Stimulated activated CD4-positive, alpha-beta T cell treated with anti-CD3 and anti-CD28 coated beads, Interleukin-1b, Interleukin-23, amount 100 ng/mL, for 4 hours (primary cell): ENCODE results near the gene P3H3.

Source experiments
- DNase-seq, 2 donors: peaks; one replicate each; pipeline ENCODE4 v3.0.0-alpha.2; 2020; ENCODE audit warnings: low read depth in 2 of 2

P3H3 gene

DNA sequence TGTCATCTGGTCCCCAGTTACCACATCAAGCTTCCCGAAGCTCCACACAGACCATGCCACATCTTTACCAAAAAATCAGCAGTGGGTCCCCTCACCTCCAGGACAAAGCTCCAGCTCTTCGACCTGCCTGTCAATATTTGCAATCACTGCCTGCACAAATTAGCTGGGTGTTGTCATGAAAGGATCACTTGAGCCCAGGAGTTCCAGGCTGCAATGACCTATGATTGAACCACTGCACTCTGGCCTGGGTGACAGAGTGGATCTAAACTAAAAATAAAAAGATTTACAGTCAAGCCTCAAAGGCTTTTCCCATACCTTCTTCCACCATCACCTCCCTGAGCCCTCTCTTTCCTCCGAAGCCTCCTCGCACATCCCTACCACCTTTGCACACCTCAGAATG lies 31.6 kb upstream of the P3H3 start:
- DNase-seq = no peak

DNA sequence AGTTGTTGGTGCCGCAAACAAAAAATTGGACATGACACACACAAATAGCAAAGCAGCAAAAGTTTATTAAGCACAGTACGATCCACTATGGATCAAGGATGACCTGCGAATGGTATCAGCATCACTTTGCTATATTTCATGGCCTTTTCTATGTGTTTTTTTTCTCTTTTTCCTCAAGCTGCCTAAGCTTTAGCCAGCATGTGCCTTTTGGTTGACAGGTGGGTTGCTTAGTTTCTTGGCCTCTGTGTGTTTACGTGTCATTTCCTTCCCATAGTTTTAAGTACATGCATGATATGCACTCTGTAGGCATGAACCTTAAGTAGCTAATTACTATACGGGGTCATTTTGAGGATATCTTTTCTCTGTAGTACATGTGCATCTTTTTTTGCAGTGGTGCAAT lies 29.1 kb upstream of the P3H3 start:
- no peak for DNase-seq

DNA sequence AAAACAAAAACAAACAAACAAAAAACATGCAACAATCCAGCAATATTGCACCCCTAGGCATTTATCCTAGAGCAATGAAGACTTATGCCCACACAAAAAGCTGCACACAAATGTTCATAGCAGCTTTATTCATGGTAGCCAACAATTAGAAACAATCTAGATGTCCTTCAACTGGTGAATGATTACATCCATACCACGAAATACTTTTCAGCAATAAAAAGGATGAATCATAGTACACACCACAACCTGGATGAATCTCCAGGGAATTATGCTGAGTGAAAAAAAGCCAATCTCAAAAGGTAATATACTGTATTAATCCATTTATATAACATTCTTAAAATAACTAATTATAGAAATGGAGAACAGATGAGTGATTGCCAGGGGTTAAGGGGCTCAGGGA lies 21.0 kb upstream of the P3H3 start:
- no peak for DNase-seq

DNA sequence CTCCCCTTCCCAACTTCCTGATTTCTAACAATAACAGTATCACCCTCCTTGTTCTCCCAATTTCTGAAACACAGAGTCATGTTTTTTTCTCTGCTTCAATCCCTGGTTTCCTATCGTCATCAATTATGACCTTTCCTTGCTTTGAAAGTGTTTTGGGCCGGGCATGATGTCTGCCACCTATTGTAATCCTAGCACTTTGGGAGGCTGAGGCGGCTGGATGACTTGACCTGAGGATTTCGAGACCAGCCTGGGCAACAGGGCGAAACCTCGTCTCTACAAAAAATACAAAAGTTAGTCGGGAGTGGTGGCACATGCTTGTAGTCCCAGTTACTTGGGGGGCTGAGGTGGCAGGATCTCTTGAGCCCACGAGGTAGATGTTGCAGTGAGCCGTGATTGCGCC lies 19.2 kb upstream of the P3H3 start:
- DNase-seq = no peak

DNA sequence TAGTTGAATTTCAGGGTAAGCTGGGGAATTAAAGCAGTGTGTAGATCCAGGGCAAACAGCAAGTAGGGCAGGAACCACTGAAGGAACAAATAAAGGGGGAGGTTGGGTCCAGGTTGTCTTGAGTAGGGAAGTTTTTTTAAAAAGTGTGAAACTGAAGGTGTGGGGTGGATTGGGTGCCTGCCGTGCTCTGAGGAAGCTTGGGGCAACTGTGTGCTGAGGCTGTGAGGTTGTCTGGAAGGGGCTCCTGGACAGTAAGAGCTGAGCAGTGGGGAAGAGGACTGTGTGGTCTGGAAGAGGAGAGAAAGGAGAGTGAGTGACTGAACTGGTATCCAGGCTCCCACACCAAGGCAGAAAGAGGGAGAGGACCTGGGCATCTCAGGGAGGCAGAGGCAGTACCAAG lies 17.4 kb upstream of the P3H3 start:
- no peak for DNase-seq

DNA sequence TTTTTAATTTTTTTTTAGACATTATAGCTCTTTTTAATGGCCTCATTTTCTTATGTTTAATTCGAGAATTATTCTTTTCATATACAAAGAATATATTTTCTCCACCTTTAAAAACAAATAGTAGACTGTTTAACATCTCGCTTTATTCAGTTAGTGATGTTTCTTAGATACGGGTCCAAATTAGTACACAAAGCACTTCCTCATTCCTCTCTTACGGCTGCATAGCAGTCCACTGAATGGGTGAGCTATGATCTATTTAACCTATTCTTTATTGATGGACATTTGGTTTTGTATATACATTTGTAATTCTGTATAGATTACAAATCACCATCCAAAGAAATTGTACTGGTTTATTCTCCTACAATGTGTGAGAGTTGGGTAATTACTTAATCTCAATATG lies 14.8 kb upstream of the P3H3 start:
- no peak for DNase-seq

DNA sequence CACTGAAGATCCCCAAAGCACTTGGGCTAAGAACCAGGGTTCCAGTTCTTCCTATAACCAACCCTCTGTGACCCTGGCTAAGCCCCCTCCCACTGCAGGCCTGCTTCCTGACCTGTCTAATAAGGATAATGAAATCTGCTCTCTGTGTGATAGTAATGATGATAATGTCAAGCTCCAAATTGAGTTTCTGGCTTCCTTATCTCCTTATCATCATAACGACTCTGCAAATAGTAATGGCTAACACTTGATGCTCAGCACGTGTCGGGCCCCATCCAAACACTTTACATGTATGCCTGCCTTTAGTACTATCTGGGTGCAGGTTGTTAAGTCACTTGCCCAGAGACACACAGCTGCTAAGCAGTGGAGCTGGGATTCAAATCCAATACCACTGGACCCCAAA lies 11.6 kb upstream of the P3H3 start:
- no peak for DNase-seq

DNA sequence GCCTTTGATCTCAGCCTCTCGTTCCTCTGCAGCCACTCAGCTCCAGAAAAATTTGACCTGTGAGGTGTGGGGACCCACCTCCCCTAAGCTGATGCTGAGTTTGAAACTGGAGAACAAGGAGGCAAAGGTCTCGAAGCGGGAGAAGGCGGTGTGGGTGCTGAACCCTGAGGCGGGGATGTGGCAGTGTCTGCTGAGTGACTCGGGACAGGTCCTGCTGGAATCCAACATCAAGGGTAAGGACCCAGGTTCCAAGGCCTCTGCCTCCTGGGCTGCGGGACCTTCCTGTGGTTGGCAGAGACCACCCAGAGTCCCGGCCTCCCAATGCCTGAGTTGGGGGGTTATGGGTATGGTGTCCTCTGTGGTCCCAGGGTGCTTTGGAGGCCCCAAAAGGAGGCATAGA lies 11.1 kb upstream of the P3H3 start:
- no peak for DNase-seq

DNA sequence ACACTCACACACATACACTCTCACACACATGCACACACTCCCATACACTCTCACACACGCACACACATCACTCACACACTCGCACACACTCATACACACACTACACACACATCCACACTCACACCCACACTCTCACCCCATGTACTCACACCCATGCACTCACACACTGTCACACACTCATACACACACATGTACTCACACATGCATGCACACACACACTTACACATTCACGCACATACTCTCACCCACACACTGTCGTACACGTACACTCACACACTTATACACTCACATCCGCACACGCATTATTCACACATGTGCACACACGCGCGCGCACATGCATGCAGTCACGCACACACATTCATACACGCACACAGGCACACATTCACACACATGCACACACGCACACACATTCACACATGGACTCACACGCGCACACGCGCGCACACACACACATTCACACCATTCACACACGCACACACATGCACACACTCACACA lies 10.5 kb upstream of the P3H3 start:
- no peak for DNase-seq

DNA sequence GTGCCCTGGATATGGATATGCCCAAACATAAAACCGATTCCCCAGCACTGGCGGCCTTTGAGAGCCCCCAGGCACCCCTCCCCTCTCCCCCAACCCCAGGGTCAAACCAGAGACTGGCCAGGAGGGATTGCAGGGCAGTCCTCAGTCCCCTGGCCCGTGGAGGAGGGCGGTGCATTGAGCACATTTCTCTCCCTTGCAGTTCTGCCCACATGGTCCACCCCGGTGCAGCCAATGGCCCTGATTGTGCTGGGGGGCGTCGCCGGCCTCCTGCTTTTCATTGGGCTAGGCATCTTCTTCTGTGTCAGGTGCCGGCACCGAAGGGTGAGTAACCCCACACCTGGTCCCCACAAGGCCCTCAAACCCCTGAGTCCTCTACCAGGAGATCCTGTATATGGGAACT lies 10.0 kb upstream of the P3H3 start:
- no peak for DNase-seq

DNA sequence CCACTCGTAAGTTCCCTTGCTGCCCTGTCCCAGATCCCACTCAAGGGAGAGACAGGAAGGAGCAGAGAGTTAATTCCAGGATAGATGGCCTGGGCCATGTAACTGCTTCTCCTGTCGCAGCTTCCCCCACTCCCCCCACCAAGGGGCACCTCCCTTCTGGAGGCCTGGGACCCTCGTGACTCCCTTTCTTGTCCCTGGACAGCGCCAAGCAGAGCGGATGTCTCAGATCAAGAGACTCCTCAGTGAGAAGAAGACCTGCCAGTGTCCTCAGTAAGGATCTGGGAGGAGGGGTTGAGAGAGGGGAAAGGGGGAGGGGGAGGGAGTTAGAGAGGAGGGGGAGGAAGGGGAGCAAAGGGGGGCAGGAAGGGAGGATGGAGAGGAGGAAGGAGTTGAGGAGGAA lies 9.6 kb upstream of the P3H3 start:
- no peak for DNase-seq

DNA sequence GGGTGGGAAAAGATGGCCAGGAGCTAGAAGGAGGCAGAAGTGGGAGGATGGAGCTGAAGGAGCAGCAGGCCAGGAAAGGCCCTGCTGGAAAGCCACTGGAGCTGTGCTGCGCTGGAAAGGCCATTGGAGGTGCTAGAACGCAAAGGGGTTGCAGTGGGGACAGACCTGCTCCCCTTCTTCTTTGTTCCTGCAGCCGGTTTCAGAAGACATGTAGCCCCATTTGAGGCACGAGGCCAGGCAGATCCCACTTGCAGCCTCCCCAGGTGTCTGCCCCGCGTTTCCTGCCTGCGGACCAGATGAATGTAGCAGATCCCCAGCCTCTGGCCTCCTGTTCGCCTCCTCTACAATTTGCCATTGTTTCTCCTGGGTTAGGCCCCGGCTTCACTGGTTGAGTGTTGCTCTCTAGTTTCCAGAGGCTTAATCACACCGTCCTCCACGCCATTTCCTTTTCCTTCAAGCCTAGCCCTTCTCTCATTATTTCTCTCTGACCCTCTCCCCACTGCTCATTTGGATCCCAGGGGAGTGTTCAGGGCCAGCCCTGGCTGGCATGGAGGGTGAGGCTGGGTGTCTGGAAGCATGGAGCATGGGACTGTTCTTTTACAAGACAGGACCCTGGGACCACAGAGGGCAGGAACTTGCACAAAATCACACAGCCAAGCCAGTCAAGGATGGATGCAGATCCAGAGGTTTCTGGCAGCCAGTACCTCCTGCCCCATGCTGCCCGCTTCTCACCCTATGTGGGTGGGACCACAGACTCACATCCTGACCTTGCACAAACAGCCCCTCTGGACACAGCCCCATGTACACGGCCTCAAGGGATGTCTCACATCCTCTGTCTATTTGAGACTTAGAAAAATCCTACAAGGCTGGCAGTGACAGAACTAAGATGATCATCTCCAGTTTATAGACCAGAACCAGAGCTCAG lies 8.8 kb upstream of the P3H3 start:
- DNase-seq = no peak

DNA sequence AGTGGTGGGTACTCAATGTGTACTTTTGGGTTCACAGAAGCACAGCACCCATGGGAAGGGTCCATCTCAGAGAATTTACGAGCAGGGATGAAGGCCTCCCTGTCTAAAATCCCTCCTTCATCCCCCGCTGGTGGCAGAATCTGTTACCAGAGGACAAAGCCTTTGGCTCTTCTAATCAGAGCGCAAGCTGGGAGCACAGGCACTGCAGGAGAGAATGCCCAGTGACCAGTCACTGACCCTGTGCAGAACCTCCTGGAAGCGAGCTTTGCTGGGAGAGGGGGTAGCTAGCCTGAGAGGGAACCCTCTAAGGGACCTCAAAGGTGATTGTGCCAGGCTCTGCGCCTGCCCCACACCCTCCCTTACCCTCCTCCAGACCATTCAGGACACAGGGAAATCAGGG lies 8.0 kb upstream of the P3H3 start:
- DNase-seq = no peak

DNA sequence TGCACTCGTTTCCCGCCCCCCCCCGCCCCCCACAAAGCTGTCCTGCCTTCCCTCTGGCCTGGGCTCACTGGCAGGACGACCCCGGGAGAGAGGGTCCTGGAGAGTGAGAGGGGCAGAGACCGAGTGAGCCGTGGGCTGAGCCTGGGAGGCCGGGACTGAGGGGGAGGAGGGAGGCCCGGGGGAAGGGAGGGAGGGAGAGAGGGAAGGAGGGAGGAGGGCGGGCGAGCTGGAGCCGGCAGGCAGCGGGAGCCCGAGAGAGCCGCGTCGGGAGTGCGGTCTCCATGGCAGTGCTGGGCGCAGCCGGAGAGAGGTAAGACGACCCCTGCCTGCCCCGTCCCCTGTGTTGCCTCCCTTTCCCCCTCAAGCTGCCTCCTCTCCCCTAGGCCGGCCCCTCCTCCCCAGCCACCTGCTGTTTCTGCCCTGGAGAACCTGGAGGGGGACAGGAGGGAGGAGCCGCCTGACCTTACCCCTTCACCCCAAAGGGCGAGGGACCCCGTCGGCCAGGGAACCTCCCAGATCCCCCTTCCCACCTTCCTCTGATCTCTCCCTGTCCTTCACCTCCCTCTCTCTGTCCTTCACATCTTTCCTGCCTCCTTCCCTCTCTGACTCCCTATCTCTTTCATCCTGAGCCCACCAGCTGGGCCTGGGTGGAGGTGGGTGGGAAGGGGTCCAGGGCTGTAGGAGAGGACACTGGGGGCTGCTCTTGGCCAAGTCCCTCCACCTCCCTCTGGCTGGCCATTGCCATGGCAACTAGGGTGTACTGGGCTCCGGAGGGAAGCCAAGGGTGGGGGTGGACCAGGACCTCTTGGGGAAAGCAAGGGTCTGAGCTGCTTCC lies 6.4 kb upstream of the P3H3 start, which contains the start of gene GPR162:
TSS of gene GPR162 (plus strand) at position 231 of the 835 bp plus-strand sequence. CDS start 2,078 bp downstream, outside the sequence.
- no peak for DNase-seq

DNA sequence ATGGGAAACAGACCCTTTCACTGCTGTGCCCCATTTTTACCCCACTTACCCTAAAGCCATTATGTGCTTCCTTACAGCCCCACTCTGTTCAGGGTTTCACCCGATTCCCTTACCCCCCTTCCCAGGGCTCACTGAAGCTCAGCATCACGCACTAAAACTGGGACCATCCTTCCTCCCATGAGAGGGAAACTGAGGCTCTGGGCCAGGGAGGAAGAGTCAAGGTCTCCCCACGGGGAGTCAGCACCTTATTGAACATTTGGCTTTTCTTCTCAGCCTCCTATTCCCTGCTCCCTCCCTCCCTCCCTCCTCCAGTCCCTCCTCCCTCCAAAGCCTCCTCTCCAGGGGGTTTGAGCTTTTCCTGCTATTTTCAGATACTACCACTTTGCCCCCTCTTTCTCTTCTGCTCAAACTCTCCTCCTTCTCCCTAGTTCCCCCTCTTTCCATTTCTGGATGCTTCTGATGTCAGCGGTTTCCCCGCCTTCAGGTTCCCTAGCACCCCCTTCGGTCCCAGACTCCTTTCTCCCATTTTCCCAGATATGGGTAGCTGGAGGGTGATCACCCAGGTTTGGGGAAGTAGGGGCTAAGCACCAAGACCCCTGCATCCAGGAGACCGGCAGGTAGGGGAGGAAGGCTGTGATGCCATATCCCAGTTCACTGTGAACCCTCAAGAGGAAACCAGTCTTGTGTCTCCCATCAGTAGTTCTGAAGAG lies 5.6 kb upstream of the P3H3 start:
- DNase-seq = no peak

DNA sequence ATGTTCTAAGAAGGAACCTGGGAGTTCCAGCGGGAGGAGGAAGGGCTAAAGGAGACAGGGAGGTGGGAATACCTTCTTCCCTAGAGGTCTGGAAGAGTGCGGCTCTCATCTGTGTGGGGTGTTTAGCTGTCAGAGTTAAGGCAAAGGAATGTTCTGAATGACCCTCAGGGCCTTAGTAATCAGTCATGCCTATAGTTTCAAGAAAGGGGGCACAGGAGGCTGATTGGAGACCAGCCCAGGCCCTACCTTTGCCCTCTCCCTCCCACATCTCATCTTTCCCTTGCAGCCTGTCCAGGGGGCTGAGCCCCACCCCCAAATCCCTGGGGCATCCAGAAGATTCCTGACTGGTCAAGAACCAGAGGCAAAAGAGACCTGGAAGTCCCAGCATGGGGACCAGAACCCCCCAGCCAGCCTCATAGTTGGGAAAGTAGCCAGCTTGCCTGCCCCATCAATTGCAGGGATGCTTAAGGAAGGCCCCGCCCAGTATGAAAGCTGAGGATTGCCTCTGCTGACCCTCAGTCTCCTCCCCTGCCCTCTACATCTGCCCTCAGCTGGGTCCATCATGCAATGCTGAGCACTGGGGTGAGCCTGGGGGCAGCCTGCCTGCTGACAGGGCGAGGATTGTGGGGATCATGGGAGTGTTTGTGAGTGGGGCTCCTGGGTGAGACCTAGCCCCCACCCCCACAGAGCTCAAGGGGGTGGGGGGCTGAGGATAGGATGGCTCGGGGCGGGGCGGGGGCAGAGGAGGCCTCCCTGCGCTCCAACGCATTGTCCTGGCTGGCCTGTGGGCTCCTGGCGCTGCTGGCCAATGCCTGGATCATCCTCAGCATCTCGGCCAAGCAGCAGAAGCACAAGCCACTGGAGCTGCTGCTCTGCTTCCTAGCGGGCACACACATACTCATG lies 4.8 kb upstream of the P3H3 start:
- DNase-seq = no peak

DNA sequence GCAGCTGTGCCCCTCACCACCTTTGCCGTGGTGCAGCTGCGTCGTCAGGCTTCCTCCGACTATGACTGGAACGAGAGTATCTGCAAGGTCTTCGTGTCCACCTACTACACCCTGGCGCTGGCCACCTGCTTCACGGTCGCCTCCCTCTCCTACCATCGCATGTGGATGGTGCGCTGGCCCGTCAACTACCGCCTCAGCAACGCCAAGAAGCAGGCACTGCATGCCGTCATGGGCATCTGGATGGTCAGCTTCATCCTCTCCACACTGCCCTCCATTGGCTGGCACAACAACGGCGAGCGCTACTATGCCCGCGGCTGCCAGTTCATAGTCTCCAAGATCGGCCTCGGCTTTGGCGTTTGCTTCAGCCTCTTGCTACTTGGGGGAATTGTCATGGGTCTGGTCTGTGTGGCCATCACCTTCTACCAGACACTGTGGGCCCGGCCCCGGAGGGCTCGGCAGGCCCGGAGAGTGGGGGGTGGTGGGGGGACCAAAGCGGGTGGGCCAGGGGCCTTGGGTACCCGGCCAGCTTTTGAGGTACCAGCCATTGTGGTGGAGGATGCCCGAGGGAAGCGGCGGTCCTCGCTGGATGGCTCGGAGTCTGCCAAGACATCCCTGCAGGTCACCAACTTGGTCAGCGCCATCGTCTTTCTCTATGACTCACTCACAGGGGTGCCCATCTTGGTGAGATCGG lies 4.0 kb upstream of the P3H3 start:
- no peak for DNase-seq

DNA sequence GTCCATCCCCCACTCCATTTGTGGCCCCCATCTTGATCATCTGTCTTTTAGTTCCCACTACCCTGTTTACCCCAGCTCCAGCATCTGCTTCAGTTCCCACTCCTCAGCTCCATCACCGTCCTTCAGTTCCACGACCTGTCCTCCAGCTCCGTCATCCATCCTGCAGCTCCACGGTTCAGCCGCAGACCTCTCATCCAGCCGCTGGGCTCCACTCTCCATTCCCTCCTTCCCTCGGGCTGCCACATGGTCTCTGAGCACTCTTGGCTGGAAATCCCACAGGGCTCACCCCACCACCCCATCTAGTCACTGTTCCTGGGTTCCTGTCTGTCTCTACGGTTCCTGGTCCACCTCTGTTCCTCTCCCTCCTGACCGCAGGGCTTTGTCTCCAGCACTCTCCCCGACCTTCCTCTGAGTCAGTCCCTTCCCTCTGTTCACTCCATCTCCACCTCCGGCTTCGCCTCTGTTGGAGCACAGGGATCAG lies 3.3 kb upstream of the P3H3 start:
- DNase-seq = no peak

DNA sequence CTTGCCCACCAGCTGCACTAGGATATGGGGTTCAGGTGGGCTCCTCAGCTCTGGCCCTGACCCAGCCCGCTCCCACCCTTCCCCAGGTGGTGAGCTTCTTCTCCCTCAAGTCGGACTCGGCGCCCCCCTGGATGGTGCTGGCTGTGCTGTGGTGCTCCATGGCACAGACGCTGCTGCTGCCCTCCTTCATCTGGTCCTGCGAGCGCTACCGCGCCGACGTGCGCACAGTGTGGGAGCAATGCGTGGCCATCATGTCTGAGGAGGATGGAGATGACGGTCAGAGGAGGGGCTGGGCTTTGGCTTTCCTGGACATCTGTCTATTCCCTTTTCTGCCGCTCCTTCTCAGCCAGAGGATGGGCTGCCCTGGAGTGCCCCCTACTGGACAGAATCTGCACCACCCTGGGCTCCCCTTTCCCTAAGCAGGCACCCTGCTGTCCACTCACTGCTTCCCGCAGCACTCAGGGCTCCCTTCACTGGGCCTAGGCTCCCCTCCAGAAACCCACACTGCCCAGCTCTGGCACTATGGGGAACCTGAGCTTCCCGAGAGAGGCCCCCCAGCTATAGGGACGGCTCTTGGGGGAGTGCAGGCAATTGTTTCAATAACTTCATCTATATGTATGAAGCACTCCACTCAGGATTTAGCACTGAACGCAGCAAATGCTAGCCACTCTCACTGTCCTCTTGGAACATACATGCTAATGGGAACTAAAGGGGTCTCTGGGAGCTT lies 2.6 kb upstream of the P3H3 start:
- peak; percentile 79 to 83 for DNase-seq
